HG02759 (cell line): ENCODE data around the gene CCDC57.

Experiments
- ATAC-seq: cut with Tn5 transposase; IDR thresholded peaks from one replicate; pipeline ENCODE4 v1.9.1; 2021; ENCODE audit warnings: mild to moderate bottlenecking, moderate library complexity; ENCODE audit not compliant: unreplicated experiment

Gene CCDC57

DNA sequence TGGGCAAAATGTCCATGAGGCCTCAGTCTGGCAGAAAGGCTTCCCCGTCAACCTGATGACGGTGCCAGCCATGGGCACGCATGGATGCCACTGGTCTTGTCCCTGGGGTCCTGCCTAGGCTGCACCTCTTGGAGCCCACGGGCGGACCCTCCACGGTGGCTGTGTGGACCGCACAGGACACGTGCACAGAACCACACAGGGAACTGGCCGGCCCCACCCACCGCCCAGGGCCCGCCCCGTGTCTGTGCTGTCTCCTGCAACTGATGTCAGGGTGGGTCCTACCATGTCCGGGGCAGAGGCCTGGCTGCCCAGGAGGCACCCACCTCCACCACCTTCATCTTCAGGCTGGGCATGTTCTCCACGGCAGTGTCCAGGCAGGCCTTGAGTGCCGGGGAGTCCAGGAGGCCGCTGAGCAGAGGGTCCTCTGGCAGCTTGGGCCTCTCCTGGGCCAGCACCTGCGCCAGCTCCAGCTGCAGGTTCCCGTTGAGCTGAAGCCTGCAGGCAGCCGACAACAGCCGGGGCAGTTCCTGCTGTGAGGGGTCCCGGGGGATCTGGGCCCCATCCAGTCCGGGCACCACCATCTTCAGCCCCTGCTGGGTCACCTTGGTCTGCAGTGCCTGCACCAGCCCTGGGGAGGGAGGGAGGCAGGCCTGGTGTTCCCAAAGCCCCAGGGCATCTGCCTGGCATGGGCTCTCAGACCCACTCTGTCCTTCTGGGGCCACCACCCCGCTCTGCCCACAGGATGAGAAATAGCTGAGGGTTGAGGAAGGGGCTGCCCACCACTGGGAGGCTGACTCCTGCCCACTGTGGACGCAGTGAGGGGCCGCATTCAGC lies 126.5 kb downstream of the CCDC57 start:
- no peak for ATAC-seq

DNA sequence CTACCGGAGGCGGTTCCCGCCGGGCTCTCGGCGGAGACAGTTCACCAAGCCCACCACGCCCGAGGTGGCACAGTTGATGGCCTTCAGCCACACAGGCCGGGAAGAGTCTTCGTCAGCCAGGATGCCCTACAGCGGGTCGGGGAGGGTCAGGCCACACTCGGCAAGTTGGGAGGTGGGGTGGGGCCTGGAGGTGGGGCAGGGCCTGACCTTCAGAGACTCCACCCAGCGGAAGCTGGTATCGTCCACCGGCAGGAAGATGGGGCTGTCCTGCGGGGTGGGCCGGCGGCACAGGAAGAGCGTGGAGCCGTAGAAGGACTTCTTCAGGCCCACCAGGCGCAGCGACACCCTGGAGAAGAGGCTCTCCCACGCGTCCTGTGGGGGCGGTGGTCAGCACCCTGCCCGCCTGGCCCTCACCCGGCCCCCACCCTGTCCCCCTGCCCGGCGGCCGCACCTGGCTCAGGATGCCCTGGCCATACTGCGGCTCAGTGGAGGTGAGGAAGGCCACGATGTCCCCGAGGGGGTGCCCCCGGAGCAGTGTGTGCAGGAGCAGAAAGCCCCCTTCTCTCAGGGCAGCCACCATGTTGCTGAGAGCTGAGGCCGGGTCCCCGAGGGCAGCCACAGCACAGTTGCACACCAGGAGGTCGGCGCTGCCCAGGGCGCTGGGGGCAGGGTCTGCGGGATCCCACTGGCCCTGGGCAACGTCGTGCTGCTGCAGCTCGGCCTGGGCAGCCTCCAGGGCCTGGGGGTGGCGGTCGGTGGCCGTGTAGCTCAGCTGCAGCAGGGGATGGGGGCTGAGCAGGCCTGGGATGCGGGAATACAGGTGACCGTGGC lies 127.4 kb downstream of the CCDC57 start:
- no peak for ATAC-seq

DNA sequence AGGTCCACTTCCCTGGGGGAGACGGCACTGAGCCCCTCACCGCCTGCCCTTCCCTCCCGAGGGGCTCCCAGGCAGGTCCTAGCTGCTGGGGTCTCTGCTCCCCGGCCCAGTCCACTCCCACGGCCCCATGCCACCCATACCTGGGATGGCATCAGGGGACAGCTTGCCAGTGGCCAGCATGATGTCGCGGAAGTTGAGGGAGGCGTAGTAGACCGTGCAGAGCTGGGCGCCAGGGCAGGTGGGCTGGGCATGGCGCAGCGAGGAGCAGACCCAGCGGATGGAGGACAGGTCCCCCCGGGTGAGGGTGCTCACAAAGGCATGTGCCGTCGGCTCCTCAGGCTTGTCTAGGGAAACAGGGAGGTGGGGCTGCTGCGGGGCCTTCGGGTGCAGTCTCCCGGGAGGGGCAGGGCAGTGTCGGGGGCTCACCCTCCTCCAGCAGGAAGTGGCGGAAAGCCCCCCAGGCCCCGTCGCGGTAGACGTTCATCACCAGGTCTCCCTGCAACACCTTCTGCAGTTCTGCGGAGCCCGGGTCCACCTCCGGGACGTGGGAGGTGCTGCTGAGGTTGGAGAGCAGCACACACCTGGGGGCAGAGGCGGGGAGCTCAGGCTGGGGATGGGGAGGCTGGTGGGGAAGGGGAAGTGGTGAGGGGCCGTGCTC lies 128.1 kb downstream of the CCDC57 start:
- no peak for ATAC-seq

DNA sequence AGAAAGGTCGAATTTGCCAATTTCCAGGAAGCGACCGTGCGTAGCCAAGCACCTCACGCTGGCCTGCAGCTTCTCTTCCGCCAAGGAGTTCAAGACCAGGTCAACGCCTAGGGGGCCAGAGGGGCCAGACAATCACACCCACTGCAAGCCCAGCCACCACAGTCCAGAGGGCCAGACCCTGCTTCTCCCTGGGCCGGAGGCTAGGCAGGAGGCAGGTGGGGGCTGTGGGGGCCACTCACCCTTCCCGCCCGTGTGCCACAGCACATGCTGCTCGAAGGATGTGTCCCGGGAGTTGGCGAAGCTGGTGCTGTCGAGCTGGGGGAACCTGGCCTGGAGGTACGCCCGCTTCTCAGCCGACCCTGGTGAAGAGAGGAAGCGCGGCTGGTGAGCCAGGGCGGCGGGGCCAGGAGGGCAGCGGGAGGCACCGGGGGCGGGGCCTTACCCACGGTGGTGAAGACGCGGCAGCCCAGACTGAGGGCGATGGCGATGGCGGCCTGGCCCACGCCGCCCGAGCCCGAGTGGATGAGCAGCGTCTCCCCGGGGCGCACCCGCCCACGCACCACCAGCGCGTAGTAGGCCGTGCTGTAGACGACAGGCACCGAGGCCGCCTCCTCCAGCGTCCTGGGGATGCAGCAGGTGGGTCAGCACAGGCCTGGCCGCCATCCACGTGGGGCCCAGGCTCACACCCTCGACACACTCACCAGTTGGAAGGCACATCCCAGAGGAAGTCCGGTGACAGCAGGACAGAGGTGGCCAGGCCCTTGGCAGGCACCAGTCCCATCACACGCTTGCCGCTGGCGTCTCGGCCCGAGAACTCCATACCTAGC lies 128.9 kb downstream of the CCDC57 start:
- no peak for ATAC-seq

DNA sequence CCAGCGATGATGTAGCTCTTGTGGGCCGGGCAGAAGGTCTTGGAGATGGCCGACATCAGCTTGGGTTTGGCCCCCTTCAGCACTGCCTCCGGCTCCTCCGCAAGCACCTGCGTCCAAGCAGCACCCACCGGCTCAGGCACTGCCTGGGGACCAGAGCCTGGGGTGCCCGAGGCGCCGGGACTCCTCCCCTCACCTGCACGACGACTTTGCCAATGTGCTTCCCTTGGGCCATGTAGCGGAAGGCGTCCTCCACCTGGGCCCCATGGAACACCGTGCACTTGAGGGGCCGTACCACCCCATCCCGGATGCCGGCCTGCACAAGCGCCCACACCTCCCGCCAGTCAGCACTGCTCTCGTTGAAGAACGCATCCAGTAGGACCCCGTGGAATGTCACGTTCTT lies 129.6 kb downstream of the CCDC57 start:
- ATAC-seq: no peak

DNA sequence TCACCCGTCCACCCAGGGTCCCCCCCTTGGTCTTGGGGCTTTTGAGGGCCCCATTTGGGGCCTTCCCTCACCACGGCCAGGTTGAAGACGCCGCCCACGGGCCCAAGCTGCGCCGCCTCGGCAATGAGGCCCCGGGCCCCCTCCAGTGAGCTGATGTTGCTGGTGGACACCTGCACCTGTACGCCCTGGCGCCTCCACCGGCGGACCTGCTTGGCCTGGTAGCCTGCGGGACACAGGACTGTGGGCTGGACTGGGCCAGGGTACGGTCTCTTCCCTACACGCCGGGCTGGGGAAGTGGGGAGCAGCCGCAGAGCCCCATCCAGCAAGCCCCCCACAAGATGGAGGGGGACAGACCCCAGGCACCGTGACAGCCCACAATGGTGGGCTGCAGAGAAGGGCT lies 130.2 kb downstream of the CCDC57 start:
- no peak for ATAC-seq

DNA sequence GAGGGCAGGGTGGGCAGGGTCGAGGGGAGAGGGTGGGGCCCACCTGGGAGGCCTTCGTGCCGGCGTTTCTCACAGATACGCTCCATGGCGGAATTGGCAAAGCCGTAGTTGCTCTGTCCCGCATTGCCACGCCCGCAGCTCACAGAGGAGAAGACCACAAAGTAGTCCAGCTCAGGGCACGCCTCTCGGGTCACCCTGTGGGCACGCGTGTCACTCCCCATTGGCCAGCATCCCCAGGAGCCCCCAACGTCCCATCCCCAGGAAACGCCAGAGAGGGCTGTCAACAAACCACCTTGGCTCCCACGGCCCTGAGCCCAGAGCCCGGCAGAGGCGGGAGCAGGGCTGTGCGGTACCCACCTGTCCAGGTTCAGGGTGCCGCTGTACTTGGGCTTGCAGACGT lies 130.7 kb downstream of the CCDC57 start:
- no peak for ATAC-seq

DNA sequence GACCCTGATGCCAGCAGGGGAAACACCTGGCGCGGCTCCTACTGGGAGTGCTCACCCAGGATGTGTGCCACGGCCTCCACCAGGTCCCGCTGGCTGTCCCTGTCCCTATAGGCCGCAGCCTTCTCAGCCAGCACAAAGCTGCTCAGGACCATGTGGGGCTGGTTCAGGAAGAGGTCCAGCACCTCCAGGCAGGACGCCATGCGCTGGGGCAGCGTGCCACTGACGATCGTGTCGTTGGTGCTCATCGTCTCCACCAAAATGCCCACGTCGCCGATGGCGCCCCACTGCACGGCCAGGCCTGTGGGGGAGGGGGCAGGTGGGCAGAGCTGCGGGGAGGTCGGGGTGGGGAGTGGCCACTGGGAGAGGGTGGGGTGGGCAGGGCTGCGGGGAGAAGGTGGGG lies 131.1 kb downstream of the CCDC57 start:
- ATAC-seq: no peak

DNA sequence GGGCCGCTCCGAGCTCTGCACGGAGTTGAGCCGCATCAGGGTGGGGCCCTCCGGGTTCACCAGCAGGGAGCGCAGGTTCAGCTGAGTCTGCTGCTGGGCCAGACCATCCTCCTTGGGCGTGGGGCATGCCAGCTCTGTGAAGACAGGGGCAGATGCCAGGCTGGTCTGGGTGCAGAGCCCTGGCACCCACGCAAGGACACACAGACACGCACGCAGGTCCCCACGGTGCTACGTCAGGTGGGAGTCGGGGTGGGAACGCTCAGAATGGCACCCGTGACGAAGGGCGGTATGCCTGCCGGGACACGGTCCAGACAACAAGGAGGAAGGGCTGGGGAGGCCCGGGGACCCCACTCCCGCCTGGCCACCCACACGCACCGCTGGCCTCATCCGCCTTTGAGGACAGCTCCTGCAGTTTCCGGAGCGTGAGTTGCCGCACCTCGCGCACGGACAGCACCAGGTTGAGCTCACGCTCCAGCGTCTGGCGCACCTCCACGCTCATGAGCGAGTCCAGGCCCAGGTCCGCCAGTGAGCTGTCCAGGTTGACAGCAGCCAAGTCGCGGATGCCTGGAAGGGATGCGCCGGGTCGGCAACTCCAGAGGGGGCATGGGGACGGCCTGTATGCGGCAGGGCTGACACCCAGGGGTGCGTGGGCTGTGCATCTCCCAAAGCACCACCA lies 131.7 kb downstream of the CCDC57 start:
- ATAC-seq: no peak

DNA sequence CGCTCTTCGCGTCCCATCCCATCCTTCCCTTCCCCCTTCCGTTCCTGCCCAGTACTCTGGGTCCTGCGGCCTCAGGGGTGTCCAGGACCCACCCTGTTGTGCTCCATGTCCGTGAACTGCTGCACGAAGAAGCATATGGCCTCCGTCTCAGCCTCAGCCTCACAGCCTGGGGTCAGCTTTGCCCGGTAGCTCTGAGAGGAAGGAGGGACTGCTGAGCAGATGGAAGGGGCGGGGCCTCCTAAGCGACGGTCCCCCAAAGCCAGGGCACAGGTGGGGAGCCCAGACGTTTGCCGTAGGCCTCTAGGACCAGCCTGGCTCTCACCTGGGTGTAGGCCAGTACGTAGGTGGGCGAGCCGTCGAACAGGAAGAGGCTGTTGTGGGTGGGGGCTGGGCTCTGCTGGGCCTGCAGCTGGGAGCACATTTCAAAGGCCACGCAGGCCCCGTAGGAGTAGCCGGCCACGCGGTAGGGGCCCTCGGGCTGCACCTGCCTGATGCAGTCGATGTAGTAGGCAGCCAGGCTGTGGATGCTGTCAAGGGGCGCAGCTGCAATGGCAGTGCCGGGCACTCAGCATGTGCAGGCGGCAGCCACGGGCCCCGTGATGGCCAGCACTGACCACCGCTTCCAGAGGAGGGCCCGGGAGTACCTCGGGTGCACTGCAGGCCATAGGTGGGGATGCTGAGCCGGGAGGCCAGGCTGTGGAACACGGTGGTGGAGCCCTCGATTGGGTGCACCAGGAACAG lies 132.4 kb downstream of the CCDC57 start:
- ATAC-seq: no peak

DNA sequence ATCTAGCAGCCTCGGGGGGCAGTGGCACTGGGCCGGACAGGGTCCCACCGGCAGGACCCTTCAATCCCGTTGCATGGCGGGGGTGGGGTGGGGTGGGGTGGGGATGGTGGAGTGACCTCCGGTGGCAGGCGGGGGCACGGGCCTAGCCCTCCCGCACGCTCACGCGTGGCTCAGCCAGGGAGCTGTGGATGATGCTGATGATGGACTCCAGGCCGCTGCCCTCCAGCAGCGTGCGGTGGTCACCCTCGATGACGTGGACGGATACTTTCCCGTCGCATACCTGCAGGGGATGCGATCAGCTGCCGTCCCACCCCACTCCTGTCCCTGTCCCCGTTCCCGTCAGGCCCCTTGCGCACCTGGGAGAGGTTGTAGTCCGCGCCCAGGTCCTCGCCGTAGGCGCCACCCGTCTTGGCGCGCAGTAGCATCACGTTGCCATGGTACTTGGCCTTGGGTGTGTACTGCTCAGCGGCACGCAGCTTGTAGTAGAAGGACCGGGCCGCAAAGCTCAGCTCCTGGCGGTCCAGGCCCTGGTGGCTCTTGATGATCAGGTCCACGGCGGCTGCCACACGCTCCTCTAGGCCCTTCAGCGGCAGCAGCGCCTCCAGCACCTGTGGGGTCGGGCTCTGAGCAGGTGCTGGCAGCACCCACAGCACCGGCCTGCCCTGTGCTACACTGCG lies 133.5 kb downstream of the CCDC57 start:
- no peak for ATAC-seq

DNA sequence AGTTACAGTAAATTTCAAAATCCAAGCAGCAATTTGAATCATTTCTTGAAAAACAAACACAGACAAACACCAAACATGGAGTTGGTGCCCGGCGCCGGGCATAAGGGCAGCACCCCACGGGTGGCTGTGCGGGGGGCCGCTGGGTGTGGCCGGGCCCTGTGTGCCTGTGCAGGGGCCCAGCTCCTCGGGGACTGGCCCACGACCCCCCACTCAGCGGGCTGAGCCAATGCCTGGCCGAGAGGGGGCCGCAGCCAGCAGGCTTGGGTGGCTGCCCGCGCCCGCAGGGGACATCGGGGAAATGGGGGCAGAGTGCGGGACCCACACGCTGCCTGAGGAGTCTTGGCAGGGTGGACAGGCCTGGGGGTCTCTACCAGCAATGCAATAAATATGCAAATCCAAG lies 134.2 kb downstream of the CCDC57 start:
- no peak for ATAC-seq

DNA sequence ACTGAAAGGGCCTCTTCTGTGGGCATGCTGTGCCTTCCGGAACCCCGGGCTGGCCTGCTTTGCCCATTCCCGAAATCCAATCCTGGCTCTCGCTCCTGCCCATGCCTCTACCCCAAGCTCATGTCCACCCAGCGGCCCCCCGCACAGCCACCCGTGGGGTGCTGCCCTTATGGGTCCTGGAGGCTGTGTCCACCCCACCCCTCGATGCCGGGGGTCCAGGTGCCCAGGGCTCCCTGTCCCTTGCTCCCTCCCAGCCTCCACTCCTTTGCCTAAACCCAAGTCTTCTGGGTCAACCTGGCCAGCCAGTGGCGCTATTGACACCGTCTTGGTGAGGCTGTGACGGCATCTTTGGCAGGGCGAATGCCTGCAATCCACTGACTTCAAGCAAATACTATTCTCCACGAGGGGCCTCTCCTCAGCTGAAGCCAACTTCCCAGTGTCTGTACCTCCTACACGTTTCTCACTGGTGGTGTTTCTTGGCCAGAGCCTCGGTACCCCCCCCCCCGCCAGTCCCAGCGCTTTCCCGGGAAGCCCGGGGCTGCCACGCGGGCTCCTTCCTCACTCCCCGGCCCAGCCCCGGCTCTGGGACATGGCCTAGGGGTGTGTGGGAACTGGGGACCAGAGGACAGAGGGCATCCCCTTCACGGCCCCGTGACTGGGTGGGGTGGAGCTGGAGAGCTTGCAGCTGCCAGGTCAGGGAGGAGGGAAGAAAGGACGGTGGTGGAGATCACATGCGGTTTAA lies 134.9 kb downstream of the CCDC57 start:
- no peak for ATAC-seq

DNA sequence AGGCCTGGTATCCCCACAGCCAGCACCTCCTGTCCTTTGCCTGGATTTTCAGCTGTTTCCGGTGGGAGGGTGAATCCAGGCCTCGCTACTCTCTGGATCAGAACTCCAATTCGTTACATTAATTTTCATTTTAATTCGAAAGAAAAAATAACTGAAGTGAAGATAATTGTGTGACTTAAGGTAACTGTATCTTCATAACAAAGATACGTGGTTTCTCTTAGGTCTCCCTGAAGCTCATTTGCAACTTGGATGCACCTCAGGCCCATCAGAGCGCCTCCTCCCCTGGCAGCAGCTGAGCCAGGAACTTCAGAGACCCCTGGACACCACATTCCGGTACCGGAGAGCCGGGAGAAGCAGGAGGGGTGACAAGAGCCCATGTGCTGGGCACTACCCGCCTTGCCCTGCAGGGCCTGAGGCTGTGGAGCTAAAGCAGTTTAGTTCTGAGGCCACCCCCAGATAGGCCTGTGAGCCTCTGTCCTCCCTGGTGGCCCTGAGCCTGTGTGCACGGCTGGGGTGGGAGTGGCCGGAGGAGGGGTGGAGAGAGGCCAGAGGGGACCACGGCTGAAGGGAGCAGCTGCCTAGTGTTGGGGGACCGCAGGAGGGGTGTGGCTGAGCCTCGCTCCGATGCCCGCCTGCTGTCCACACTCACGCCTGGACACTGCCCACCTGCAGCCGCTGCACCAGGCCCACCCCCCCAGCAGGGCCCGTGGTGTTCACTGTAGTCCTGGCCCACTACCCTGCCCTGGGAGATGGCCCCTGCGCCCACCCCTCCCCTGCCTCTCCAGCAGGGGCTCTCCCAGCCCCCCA lies 135.7 kb downstream of the CCDC57 start:
- no peak for ATAC-seq

DNA sequence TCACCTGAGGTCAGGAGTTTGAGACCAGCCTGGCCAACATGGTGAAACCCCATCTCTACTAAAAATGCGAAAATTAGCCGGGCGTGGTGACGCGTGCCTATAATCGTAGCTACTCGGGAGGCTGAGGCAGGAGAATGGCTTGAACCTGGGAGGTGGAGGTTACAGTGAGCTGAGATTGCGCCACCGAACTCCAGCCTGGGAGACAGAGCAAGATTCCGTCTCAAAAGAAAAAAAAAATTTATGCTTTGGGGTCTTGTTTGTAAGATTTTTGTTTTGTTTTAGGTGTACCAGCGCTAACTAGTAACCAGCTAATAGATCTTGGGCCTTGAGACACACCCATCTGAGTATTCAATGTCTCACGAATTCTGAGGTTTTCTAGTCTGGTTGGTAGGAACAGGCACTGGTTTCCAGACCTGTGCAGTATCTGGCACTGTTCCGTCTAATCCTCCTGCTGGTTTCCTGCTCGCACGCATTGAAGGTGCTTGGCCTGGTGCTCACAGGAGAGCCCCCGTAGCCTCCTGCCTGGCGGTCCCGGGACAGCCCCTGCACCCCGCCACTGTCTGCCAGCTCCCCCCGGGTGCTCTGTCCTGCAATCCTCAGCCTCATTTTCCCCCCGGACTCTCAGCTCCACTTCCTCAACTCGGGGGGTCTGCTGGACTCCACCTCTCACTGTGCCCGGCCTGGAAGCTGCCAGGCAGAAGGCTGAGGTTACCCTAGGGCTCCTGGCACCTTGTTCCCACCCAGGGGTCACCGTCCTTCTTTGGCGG lies 136.4 kb downstream of the CCDC57 start:
- ATAC-seq: no peak

DNA sequence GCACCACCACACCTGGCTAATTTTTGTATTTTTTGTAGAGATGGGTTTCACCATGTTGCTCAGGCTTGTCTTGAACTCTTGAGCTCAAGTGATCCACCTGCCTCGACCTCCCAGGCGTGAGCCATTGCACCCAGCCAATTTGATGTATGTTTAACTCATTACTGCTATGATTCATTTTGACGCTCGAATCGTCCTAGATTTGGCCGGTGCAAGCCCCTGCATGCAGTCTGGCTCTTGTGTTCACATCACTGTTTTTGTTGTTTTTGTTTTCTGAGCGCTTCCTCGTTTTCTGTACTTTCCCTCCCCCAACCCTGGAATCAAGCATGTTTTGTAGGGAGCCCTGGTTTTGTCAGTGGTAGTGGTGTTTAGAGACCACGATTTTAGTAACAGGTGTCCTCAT lies 139.2 kb downstream of the CCDC57 start:
- ATAC-seq: no peak

DNA sequence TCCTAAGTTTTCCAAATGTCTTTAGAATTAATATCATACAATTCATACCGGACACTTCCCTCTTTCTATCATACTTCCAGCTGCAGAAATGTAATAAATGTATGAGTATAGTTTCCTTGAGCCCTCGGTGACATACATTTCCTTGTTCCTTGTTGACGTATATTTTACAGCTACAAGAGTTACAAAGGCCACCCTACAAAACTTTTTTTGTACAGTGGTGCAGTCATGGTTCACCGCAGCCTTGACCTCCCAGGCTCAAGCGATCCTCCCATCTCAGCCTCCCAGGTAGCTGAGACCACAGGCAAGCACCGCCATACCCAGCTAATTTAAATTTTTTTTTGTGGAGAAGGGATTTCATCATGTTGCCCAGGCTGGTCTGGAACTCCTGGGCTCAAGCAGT lies 139.8 kb downstream of the CCDC57 start:
- no peak for ATAC-seq
